Measurements from ENCODE around the gene TCF12.
"Not testable (repeated sequence)": the region's sequence is repeated elsewhere in the genome, so short reads cannot be mapped to it uniquely, and the experiment has no call there.

Gene TCF12

GRCh38 chr15:56948000-56948763, 29.7 kb downstream of the TCF12 start:
- DNase-seq = no peak

GRCh38 chr15:56948764-56949101, 30.3 kb downstream of the TCF12 start:
- DNase-seq = no peak

GRCh38 chr15:56950979-56951378, 32.5 kb downstream of the TCF12 start:
- DNase-seq = no peak

- DNase-seq = no peak
These were observed 35.3 kb downstream of the TCF12 start for GRCh38 chr15:56953790-56954189.

- not testable (repeated sequence) for DNase-seq
These were observed 36.6 kb downstream of the TCF12 start for GRCh38 chr15:56955011-56955410.

- no peak for DNase-seq
These were observed 38.1 kb downstream of the TCF12 start for GRCh38 chr15:56956538-56956937.

GRCh38 chr15:56957812-56958406, 39.5 kb downstream of the TCF12 start:
- DNase-seq = no peak

- DNase-seq = no peak
These were observed 40.8 kb downstream of the TCF12 start for GRCh38 chr15:56959318-56959648.

GRCh38 chr15:56960116-56960515, 41.7 kb downstream of the TCF12 start:
- no peak for DNase-seq

- DNase-seq = no peak
These were observed 44.7 kb downstream of the TCF12 start for GRCh38 chr15:56963126-56963525.

- DNase-seq = no peak
These were observed 45.3 kb downstream of the TCF12 start for GRCh38 chr15:56963710-56964109.

- DNase-seq = no peak
These were observed 45.7 kb downstream of the TCF12 start for GRCh38 chr15:56964182-56964581.

GRCh38 chr15:56965231-56966013, 47.0 kb downstream of the TCF12 start:
- DNase-seq = no peak

- DNase-seq = no peak
These were observed 48.9 kb downstream of the TCF12 start for GRCh38 chr15:56967336-56967735.

GRCh38 chr15:56968256-56968655, 49.8 kb downstream of the TCF12 start:
- no peak for DNase-seq

GRCh38 chr15:56968821-56969220, 50.4 kb downstream of the TCF12 start:
- no peak for DNase-seq

GRCh38 chr15:56969265-56969895, 50.9 kb downstream of the TCF12 start:
- no peak for DNase-seq

GRCh38 chr15:56971571-56971970, 53.1 kb downstream of the TCF12 start:
- no peak for DNase-seq

- DNase-seq = no peak
These were observed 53.6 kb downstream of the TCF12 start for GRCh38 chr15:56972016-56972415.

- DNase-seq = no peak
These were observed 54.0 kb downstream of the TCF12 start for GRCh38 chr15:56972426-56972825.

- DNase-seq = no peak
These were observed 55.0 kb downstream of the TCF12 start for GRCh38 chr15:56973463-56973862.

GRCh38 chr15:56977232-56977631, 58.8 kb downstream of the TCF12 start:
- no peak for DNase-seq

GRCh38 chr15:56978898-56979662, 60.6 kb downstream of the TCF12 start:
- no peak for DNase-seq

All from DMS 273 treated with DMSO at 0.1 percent for 48 hours (cell line).